Fibroblast of the conjunctiva (primary cell): ENCODE results near the gene RORB.

ENCODE experiments used
- DNase-seq: peaks from one replicate; pipeline ENCODE4 v3.0.0-alpha.2; 2010; ENCODE audit warnings: low read depth

Gene RORB

GRCh38 chr9:74496819-74497747 is at the start of gene RORB:
Gene RORB, plus strand, starts transcription at chr9:74497335. Its CDS starts 642 bp downstream, at chr9:74497977.
- peak; percentile 24 for DNase-seq

- DNase-seq: no peak
Observed at GRCh38 chr9:74447451-74448193, 49.5 kb upstream of the RORB start.

GRCh38 chr9:74449060-74449459 is 48.1 kb upstream of the RORB start:
- no peak for DNase-seq

DNA sequence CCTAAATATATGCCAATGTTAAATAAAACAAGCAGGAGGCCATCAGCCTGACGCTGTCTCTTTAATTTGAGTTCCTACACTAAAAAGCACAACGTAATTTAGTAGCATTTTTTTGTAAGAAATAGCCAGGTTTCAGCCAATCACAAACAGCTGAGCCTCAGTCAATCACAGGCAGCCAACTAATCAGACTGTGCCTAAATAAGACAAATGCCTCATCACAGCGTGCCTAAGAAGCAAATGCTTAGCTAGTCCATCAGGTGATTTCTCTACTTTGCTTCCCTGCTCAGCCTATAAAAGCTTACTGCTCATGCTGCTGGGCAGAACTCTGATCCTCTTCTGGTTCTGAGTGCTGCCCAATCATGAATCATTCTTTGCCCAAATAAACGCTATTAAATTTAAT is 38.3 kb upstream of the RORB start:
- DNase-seq: no peak

- DNase-seq: no peak
Observed at GRCh38 chr9:74463825-74464224, 33.3 kb upstream of the RORB start.

DNA sequence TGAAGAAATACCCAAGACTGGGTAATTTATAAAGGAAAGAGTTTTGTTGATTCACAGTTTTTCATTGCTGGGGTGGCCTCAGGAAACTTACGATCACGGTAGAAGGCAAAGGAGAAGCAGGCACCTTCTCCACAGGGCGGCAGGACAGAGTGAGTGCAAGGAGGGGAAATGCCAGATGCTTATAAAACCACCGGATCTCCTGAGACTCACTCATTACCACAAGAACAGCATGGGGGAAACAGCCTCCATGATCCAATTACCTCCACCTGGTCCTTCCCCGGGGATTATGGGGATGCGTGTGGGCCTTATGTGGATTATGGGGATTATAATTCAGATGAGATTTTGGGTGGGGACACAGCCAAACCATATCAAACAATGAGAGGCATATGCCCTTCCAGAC is 18.5 kb upstream of the RORB start:
- DNase-seq: no peak

- no peak for DNase-seq
Observed at GRCh38 chr9:74479711-74480110, 17.4 kb upstream of the RORB start.

GRCh38 chr9:74487395-74487794 is 9.7 kb upstream of the RORB start:
- DNase-seq: no peak

DNA sequence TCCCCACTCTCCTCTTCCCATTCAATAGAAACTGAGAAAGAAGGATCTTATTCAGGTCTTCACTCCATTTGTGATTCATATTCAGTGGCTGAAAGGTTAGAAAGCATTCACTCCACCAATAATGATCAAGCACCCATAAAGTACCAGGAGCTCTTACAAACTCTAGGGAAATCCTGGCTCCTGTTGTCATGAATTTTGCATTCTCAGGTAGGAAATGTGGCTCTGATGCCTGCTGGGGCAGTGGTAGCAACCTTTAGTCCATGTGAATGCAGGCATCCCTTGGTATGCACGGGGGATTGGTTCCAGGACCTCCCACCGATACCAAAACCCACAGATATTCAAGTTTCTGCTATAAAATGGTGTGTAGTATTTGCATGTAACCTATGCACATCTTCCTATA is 3.6 kb upstream of the RORB start:
- DNase-seq: no peak

- no peak for DNase-seq
Observed at GRCh38 chr9:74494490-74494889, 2.6 kb upstream of the RORB start.

DNA sequence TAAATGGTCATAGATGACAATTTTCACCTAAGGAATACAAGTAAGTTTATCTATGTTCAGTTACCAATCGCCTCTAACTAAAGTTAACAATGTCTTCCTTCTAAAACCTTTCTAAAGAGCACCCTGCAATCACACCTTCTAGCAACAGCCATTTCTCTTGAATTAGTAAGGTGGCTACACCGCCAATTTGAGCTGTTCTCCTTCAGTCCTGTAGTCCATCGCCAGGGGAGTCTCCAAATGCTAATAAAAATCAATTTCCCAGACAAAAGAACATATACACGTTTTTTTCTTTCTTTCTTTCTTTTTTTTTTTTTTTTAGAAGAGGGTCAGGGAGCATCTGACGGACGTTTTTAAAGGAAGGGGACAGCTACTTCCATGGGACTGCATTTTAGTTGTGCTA is 729 bp upstream of the RORB start:
- DNase-seq: no peak

GRCh38 chr9:74497748-74498620 is 849 bp downstream of the RORB start:
- DNase-seq: no peak

- DNase-seq: no peak
Observed at GRCh38 chr9:74498621-74499095, 1.5 kb downstream of the RORB start.

DNA sequence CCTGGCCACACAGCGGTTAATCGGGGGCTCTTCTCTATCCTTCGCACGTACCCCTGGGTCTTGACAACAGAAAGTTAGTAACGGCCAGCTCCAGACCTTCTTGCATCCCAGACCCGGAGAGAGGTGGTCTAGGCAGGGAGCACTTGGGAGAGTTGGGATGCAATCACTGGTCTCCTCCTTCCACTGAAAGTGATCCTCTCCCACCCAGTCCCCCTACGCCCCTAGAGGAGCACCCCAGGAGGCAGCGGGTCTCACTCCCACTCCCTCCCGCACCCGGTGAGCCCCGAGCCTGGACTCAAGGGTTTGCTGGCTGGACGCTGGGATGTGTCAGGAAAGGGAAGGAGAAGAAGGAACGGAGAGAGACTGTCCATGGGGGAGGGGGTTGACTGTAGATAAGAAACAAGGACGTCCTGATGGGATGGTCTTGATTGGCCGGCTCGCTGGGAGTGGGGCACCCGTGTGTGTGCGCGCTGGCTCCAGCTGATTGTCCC is 2.0 kb downstream of the RORB start:
- DNase-seq: no peak

DNA sequence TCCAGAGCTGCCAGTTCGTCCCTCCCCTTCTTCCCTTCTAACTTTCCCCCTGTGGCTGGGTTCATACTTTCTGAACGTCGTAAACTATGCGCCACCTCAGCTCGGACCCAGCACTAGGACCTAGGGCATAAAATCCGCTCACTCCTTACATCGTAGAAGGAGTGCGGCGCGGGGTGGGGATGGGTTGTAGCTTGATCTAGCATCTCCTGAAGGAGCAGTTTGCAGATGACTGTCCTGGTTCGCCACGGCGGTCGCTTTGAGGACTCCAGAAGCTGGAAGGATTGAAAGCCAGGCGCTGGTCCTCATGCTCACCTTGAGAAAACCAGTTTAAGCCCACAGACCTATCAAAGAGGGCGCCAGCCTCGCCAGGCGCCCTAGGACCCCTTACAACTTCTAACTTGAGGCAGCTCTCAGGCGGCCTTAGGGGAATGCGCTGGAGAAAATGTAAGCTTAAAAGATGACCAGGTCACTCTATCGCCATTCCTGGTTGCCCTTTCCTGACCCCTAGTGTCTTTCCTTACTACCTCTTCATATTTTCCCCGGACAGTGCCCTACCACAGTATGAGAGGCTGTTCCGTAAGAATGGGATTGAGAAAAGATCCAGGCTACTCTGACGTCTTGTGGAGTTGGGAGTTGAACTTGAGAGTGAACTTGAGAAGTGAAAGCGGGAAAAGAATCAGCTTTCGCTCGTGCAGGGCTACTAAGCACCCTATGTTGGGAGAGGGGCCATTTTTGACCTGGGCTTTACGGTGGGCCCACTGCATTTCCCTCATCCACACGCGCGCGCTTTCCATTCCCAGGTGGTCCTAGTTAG is 2.8 kb downstream of the RORB start:
- no peak for DNase-seq

- no peak for DNase-seq
Observed at GRCh38 chr9:74500584-74500924, 3.4 kb downstream of the RORB start.

DNA sequence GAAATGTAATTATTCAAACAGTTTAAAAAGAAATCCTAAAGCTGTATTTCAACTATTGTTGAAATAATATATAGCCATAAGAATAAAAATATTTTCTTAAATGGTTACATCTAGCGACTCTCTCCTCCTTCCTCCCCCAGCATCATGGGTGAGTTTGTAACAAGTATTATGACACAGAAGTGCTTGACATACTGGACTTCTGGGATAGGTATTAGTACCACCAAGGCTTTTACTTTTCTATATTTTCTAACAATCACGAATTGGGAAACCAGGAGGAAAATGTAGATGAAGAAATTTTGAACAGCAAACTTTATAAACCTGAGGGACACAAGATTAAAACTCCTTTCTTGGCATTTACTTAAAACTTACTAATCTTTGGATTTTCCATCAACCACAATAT is 4.4 kb downstream of the RORB start:
- no peak for DNase-seq

- DNase-seq: no peak
Observed at GRCh38 chr9:74503219-74503618, 6.1 kb downstream of the RORB start.

DNA sequence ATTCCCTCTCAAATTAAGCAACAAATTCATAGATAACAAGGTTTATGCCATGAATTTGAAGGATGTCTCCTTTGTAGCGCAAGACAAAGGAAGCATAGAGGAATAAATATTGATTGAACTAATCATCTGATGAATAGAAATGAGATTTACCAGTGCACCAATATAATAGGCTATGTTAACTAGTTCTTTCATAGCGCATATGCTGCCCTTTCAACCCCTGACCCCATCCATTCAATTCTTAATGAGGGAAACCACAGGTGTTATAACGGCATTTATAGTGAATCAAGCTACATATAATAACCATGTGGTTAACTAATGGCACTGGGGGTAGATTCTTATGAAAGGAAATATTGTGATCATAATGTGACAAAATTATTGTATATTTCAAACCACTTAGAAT is 6.5 kb downstream of the RORB start:
- no peak for DNase-seq

- DNase-seq: no peak
Observed at GRCh38 chr9:74511333-74511732, 14.2 kb downstream of the RORB start.

DNA sequence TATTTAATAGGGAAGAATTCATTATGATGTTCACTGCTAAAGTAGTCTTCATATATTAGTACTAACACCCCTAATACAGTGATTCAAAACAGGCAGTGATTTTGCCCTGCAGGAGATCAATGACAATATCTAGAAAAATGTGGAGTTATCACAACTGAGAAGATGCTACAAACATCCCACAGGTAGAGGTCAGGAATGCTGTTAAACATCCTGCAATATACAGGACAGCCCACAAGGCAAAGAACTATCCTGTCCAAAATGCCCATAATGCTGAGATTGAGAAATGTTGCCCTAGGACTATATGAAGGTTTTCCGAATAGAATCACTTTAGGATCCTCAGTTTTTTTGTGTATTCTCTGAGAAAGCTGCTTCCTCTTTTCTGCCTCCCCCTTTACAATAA is 15.3 kb downstream of the RORB start:
- no peak for DNase-seq
